SIG-M5 (cell line): ENCODE data around the gene CCDC88A.
"Not testable (repeated sequence)": the region's sequence is repeated elsewhere in the genome, so short reads cannot be mapped to it uniquely, and the experiment has no call there.

ENCODE experiments used
- DNase-seq: peaks from one replicate; lab custom pipeline; 2025; lab: John Stamatoyannopoulos, UW

Gene CCDC88A

DNA sequence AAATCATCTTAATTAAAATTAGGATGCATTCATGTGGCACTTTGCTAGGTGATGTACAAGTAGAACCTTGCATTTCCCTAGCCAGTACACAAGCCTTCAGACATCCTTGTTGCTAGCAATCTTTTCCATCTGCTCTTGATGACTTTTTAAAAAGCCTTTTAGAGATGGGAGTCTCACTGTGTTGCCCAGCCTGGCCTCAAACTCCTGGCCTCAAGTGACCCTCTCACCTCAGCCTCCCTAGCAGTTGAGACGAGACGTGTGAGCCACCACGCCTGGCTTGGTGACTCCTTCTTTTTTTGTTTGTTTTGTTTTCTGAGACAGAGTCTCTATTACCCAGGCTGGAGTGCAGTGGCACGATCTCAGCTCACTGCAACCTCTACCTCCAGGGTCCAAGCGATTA is 1.7 kb upstream of the CCDC88A start:
- no peak for DNase-seq

DNA sequence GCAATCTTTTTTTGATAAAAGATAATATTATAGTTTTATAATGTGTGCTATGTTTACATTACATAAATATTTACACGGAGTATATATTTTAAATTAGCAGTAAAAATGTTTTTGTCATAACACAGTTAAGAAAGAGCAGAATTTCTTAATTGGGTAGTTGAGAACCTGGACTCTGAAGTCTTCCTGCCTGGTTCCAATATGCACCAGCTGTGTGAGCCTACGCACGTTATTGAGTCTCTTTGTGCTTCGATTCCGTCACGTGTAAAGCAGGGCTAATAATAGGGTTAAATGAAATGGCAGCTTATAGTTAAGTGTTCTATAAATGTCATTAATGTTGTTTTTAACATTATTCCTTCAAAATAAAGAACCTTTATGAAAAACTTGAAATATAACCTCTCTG is 1.2 kb upstream of the CCDC88A start:
- DNase-seq, result no peak

DNA sequence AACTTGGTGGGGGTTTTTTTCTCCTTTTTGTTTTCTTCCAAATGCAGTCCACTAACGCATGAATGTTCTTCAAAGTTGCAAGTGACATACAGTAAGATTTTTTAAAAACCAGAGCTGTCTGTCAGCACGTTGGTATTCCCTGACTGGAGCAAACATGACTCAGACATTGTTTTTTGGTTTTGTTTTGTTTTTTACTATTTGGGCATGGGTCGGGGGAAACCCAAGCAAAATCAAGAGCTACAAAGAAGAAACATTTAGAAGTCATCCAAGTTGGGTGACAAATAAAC is 726 bp upstream of the CCDC88A start:
- no peak for DNase-seq

DNA sequence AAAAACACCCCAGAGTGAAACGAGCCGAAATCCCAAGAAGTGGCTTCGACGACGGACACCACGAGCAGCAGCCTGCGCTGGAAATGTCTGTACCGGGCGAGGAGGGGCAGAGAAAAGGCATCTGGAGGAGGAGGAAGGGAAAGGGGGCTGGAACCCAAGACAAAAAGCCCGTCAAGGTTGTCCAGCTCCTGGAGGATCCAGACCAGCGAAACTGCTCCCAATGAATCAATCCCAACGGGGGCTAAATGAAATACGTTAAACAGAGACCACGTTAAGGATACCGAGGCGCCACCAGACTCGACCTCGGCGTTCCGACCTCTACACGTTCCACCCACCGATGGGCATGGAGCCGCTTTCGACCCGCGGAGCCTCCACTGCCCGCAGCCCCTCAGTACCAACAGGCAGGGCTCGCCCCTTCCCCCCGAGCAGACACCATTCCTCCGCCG is 400 bp downstream of the CCDC88A start:
- no peak for DNase-seq

DNA sequence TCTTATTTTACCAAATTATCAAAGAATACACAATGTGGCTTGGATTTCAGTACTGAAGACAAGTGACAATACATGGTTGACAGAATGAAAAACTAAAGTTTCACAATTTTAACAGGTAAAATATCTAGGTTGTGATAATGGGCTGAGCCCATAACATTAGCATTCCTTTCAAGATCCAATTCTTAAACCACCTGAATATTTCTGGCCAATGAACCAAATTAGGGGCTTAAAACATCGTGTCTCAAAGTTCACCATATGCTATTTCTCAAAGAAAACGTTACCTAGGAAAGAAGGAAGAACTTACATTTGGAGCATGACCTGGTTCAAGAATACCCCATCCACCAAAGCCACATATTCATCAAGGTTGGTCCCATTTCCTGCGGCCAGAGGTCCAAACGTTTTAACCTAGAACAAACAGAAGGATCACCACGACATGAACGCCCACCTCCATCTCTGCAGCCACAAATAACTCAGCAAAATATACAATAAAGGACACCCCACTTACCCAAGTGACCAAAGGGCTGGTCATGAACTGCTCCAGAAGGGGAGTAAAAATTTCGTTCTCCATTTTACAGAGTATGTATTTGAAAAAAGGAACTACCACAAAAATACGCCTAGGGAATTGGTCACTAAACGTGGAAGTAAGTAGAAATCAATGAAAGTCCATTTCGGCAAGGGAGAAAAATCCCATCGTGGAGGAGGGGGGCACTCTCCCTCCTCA is 984 bp downstream of the CCDC88A start:
- DNase-seq, result no peak

DNA sequence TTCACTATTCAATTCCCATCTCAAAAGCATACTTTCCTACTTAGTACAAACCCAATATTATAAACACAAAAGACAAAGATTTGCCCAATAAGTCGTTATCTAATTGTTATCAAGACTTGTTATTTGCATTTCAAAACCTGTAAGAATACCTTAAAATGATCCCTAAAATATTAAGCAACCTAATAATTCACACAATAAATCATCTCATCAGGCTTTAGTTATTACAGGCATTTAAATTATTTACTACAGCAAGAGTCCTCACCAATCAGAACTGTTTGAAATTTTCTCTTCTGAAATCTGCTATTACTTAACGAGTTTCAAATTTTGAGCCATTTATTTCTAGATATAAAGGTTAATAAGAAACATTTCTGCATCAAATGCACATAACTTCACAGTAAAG is 1.6 kb downstream of the CCDC88A start:
- no peak for DNase-seq

DNA sequence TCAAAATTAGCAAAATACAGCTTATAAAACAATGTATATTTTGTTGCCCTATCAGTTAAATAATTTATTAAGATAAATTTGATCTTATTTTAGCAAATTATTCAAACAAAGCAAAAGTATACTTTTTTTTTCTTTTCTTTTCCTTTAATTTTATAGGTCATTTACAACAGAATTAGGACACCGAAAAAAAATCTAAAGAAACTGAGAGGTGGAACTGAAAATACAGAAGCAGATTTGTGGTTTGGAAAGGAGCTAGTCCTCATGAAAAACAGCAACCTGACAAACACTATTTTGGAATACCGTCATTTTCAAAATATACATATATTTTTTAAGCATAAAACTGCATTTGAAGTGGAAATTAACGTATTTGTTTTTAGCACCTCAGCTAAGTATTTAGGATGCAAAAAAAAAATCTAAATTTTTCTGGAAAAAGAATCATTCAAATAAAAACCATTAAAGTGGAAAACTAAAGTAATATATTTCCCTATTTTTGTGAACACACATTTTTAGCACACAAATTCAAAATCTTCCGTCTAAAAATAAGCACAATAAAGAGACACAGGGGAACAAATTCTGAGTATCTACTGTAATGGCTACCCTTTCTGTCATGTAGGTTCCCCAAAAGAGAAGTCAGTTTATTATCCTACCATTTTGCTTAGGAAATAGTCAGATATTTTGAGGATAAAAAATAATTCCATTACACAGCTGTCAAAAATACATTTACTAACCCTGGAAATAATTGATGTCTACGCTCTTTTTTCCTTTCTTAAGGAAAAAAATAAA is 2.7 kb downstream of the CCDC88A start:
- DNase-seq, result no peak

DNA sequence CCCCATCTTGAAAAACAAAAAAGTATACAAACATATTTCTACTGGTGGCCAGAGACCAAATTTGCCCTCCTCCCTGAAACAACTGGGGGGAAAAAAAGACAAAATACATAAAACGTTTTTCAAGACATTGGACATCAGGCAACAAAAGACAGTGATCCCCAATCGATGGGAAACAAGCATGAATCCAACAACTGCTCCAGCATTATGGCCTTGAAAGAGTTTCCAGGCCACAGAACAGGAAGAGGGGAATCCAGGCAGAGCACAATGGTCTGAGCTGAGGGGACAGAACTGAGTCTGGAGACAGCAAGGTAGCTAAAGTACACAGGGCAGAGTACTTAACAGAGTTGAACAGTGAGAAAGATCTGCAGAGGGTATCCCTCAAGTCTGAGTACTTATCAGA is 4.4 kb downstream of the CCDC88A start:
- DNase-seq, result no peak

DNA sequence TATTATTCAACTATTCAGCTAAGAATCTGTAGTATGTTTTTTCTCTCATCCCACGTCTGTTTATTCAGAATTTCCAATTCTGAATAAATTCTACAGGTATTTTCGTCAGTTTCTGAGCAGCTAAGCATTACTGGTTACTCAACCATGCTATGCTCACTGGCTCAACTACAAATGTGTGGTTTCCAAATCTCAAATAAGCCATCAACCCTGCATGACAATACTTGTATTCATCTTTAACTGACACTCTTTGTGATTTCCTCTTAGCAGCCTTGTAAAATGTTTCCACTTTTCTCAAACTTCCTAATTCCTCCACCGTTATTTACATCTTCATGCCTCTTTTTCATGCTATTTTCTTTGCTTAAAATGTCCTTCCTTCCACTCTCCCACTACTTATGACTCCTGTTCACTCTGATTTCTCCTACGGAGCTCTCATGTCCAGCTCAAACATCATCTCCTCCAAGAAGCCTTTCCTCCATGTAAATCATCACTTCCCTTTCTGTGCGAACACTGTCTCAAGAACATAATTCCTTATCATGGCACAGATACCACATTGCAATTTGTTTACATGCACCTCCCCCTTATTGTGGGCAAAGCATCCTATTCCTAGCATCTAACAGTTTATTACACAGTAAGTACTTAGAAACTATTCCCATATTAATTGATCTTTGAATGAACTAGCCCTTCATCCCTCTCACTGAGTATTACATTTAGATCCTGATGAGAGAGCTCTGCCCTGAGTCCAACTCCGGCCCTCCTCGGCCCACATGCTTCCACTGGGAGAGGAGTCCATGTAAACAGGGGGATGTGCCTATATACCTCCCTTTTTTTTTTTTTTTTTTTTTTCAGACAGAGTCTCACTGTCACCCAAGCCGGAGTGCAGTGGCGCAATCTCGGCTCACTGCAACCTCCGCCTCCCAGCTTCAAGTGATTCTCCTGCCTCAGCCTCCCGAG is 10.5 kb downstream of the CCDC88A start:
- DNase-seq, result no peak

DNA sequence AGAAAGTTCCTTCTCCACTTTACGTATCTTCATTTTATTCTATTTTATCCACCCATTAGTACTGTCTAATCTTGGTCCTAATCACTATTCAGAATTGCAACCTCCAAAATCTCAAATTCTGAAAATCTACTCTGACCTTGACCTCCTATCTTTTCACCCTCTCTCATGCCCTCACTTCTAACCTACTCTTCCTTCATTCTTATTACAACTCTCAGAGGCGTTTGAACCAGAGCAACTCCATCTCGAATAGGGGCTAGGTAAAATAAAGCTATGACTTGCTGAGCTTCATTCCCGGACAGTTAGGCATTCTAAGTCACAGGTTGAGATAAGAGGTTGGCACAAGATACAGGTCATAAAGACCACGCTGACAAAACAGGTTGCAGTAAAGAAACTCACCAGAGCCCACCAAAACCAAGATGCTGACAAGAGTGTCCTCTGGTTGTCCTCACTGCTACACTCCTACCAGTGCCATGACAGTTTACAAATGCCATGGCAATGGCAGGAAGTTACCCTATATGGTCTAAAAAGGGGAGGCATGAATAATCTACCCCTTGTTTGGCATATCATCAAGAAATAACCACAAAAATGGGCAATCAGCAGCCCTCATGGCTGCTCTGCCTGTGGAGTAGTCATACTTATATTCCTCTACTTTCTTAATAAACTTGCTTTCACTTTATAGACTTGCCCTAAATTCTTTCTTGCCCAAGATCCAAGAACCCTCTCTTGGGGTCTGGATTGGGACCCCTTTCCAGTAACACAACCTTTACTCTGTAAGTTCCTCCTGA is 11.4 kb downstream of the CCDC88A start:
- no peak for DNase-seq

DNA sequence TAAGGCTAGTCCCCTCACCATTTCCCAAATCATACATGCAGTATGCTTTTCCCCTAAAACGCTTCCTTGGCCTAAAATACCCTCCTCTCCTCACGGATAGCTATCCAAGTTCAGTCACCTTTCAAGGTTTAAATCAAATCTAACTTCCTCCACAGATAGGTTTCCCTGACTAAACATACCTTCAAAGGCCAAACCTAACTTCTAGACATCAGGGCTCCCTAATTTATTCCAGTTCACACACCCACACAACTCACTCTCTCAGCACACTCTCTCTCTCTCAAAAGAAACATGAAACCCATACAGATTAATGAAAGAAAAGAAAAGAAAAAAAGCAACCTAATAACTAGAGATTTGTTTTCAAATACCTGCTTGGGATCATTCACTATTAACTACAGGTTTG is 14.5 kb downstream of the CCDC88A start:
- DNase-seq, result no peak

DNA sequence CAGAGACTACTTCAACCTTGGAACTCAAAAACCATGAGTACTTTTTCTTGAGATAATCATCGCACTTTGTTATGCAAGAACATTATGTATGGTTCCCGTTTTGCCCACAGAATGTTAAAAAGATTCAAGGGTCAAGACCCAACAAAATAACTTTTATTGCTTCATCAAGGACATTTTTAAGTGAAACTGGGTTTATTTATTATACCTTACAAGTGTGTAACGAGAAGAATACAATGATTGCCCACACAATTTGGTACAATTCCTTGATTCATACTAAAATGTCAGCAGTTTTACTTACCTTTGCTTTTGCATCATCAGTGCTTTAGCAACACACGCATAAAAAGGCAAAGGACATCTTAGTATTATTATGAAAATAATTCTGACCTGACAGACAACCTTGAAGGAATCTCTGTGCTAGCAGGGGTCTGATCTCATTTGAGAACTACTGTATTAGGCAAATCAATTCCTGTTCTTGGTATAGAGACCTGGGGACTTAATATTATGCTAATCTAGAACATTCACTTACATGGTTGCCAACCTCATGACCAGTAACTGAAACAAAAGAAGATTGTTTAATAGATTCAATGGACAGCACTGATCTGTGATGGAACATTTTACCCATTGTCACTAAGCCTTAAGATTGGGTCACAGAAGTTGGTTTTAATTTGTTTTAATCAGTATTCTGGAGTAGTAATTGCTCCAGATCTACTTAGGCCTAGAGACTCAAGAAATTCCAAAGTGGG is 16.2 kb downstream of the CCDC88A start:
- no peak for DNase-seq

DNA sequence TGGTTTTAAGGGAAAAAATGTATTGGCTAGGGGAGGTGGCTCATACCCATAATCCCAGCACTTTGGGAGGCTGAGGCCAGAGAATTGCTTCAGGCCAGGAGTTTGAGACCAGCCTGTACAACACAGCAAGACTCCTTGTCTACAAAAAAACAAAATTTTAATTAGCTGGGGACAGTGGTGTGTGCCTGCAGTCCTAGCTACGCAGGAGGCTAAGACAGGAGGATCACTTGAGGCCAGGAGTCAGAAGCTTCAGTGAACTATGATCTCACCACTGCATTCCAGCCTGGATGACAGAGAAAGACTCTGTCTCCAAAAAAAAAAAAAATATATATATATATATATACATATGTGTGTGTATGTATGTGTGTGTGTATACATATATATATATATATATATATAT is 18.5 kb downstream of the CCDC88A start:
- no peak for DNase-seq

DNA sequence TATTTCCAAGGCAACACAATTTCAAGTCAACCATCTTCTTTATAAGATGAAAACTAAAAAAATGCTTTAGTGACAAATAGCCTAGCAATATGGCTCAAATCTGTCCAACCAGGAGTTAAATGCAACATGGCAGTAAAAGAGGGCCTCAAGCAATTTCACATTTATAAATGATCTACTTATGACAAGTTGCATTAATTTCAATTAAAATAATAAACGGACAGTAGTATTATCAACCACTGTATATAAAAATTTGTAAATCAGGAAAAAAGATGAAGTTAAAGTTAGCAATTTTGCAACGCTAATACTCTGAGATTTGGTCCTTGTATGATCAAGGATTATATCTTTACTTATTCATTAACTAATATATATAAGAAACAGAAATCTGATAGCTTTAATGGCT is 19.3 kb downstream of the CCDC88A start:
- no peak for DNase-seq

DNA sequence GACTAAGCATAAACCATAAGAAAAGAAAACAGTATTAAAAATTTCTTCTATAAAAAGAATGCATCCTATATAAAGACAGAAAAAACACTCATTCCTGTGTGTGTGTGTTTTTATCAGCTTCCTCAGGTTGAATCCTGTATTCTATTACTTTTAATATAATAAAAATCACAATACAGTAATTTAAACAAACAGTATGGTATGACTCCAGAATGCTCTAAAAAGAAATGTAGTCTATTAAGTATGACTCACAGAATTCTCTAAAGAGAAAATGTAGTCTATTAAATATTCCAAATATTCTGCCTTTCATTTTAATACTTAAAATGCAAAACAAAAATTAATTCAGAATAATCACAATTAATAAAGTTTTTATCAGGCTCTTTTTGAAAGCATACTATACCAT is 19.8 kb downstream of the CCDC88A start:
- DNase-seq, result no peak

DNA sequence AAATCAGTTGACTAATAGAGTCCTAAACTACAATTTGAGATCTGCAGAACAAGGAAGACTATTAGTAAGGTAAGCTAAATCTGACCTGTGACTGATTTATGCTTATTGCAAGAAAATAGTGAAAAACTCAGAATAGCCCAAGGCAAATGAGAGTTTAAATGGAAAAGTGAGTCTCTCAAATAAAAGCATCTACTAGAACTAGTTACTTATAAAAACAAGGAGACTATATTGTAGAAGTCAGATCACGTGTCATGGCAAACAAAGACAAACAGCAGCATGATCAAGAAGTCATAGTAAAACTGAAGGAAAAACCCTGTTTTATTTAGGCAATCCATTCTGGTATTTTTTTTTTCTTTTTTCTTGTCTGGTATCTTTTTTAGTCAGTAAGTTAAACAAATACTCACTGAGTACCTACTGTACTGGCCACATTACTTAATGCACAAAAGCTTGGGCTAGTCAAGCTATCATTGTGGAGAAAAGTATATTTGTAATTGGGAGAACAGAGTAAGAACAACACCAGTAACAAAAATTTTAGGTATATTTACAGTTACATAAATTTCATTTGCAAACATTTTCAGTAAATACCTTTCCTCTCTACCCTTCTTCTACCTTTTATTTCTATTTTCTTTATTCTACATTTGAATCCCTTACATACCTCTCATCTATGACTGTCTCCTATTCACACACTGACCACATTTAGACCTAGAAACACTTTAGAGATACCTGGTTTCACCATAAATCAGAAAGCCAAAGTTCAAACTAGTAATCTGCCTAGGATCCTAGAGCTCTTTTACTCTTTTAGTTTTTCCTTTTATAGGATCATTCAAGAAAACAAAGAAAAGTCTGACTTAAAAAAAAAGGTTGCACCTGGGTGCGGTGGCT is 23.7 kb downstream of the CCDC88A start:
- DNase-seq, result no peak

DNA sequence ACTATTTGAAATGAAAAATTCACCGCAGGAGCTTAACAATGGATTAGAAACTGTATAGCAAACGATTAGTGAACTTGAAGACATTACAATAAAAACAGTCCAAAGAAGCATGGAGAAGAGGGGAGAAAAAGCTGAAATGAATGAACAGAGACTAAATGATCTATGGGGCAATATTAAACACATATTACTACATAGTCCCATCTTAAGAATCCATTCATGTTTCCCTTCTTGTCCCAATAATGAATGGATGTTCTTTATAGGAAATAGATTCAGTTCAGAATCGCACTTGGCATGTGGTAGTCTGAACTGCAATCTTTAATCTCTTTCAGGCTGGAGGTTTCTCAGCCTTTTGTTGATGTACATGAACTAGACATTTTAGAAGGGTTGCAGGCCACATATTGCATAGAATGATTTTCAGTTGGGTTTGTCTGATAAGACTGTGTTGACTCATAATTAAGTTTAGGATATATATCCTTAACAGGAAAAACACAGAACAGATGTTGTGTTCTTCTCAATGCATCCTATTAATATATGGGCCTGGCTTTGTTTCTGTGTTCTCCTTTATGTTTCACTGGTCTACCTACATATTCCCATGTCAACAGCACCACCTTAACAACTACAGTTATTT is 27.9 kb downstream of the CCDC88A start:
- DNase-seq, result no peak

DNA sequence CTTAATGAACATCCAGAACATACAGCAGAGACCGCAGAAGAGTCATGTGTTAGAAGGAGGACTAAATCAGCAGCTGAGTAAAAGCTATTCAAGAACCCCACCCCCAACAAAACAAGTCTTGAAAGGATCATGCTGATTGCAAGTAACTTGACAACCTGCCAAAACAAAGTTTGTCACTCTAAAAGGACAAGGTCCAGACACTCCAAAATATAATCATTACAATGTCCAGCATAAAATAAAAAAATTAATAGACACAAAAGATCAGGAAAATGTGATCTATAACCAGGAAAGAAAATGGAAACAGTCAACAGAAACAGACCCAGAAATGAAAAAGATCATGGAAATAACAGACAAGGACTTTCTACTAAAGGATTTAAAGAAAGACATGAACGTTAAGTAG is 28.5 kb downstream of the CCDC88A start:
- DNase-seq, result no peak

DNA sequence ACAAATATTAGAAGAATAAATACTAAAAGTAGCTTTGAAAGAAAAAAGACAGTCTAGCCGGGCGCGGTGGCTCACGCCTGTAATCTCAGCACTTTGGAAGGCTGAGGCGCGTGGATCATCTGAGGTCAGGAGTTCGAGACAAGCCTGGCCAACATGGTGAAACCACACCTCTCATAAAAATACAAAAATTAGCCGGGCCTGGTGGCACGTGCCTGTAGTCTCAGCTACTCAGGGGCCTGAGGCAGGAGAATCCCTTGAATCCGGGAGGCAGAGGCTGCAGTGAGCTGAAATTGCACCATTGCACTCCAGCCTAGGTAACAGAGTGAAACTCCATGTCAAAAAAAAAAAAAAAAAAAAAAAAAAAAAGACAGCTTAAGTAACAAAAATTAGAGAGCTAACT is 34.1 kb downstream of the CCDC88A start:
- DNase-seq, result not testable (repeated sequence)

DNA sequence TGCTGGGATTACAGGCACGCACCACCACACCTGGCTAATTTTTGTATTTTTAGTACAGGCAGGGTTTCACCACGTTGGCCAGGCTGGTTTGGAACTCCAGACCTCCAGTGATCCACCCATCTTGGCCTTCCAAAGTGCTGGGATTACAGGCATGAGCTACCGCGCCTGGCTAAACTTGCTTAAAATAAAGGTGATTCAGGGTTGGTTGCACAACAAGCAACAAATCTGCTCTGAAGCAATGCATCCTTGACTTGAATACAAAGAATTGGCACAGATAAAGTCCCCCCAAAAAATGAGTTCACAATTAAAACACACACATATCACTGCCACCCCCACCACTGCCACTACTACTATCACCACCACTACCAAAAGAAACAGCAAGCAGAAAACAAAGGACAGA is 34.9 kb downstream of the CCDC88A start:
- DNase-seq, result no peak
